Activated T-cell treated with anti-CD3 and anti-CD28 coated beads, Interleukin-2, amount 50 U/mL, for 24 hours (primary cell): ENCODE results near the gene TMEM150B.

ENCODE experiments used
- DNase-seq: peaks from one replicate; pipeline ENCODE4 v3.0.0-alpha.2; 2020
- H3K27ac Mint-ChIP-seq: 2 replicates; pipeline ENCODE4 v1.8.0; 2020; ENCODE audit warnings: mild to moderate bottlenecking, mixed read lengths
- H3K27me3 Mint-ChIP-seq: 2 replicates; pipeline ENCODE4 v1.8.0; 2020; ENCODE audit warnings: mixed read lengths
- H3K36me3 Mint-ChIP-seq: 2 replicates; pipeline ENCODE4 v1.8.0; 2020; ENCODE audit warnings: low read depth, mixed read lengths
- H3K4me1 Mint-ChIP-seq: 2 replicates; pipeline ENCODE4 v1.8.0; 2020; ENCODE audit warnings: low read depth, mixed read lengths
- H3K4me3 Mint-ChIP-seq: 2 replicates; pipeline ENCODE4 v1.8.0; 2020; ENCODE audit warnings: mild to moderate bottlenecking, moderate library complexity, mixed read lengths
- H3K9me3 Mint-ChIP-seq: 2 replicates; pipeline ENCODE4 v1.8.0; 2020; ENCODE audit warnings: mixed read lengths

TMEM150B gene

DNA sequence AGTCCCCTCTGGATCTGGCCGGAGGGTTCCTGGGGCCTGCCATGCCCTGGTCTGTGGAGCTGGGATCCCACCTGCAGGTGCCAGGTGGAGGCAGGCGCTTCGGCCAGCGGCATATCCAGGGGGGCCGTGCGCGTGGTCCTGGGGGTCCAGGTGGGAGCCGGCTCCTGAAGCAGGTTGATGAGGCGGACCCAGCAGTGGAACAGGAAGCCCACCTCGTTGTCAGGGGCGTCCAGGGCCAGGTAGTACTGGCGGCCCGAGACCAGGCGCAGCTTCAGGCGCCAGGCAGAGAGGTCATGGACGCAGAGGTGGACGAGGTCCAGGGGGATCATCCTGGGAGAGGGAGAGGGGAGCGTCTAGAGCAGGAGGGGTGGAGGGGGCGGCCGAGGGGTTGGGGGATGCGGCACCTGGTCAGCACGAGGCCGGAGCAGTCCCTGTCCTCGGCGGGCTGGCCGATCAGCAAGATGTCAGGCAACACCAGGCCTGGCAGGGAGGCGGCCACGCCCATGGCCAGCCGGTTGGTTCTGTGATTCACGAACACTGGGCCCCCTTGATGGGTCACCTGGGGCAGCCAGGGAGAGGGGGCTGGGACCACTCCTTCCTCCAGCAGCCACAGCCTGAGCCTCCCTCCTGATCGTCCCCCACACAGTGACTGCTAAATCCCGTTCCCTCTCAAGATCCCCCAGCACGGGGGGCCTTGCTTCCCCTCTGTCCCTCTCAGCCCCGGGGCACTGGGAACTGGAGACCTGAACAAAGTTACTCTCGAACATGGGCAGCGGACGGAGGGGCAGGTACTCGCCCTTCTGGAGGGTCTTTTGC lies 37.2 kb upstream of the TMEM150B start:
- H3K27me3 Mint-ChIP-seq, result peaks cover 7% of the 10 kb centered on the region
- no peak overlapping the region for H3K27ac Mint-ChIP-seq
- H3K4me3 Mint-ChIP-seq, result no peak overlapping the region
- H3K36me3 Mint-ChIP-seq, result no peaks in the 10 kb centered on the region
- no peaks in the 10 kb centered on the region for H3K9me3 Mint-ChIP-seq
- no peak for DNase-seq
- no peaks in the 10 kb centered on the region for H3K4me1 Mint-ChIP-seq

GRCh38 chr19:55360902-55361301 lies 35.8 kb upstream of the TMEM150B start:
- Mint-ChIP-seq H3K4me1 (no peaks in the 10 kb centered on the region), H3K9me3 (no peaks in the 10 kb centered on the region), H3K27me3 (peaks cover 16% of the 10 kb centered on the region), H3K36me3 (no peaks in the 10 kb centered on the region), H3K27ac (no peak overlapping the region), H3K4me3 (no peak overlapping the region)
- DNase-seq, result no peak

GRCh38 chr19:55358943-55359908 lies 34.1 kb upstream of the TMEM150B start:
- DNase-seq, result no peak
- H3K27ac Mint-ChIP-seq, result no peak overlapping the region
- no peak overlapping the region for H3K4me3 Mint-ChIP-seq
- peaks cover 26% of the 10 kb centered on the region for H3K27me3 Mint-ChIP-seq
- H3K4me1 Mint-ChIP-seq, result no peaks in the 10 kb centered on the region
- no peaks in the 10 kb centered on the region for H3K9me3 Mint-ChIP-seq
- H3K36me3 Mint-ChIP-seq, result no peaks in the 10 kb centered on the region

GRCh38 chr19:55358493-55358892 lies 33.4 kb upstream of the TMEM150B start:
- no peak overlapping the region for H3K4me3 Mint-ChIP-seq
- peaks cover 33% of the 10 kb centered on the region for H3K27me3 Mint-ChIP-seq
- H3K9me3 Mint-ChIP-seq, result no peaks in the 10 kb centered on the region
- peaks cover 4% of the 10 kb centered on the region for H3K4me1 Mint-ChIP-seq
- no peak for DNase-seq
- H3K36me3 Mint-ChIP-seq, result no peaks in the 10 kb centered on the region
- H3K27ac Mint-ChIP-seq, result no peak overlapping the region

DNA sequence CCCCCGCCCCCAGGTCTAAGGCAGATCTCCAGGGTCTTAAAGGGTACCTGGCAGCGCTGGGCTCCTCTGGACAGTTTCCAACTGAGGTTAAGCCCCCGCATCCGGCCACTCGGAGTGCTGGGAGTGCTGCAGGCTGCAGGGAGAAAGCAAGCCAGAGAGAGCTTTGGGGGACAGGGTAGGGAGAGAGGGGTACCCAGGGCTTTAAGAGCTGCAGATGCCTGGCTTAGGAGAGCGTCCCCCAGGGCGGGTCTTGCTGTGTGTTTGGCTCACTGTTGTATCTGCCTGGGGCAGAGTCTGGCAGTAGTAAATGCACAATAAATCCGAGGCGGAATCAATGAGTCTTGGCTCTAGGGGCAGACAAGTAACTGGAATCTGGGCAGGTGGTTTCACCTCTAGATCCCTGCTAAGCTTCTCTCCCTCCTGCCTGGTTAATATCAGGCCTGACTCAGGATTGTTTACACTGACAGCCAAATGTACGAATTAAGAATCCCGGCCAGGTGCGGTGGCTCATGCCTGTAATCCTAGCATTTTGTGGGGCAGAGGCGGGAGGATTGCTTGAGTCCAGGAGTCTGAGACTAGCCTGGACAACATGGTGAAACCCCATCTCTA lies 30.2 kb upstream of the TMEM150B start:
- DNase-seq, result no peak
- Mint-ChIP-seq H3K27ac (no peak overlapping the region), H3K9me3 (no peaks in the 10 kb centered on the region), H3K4me1 (peaks cover 14% of the 10 kb centered on the region), H3K4me3 (no peak overlapping the region), H3K36me3 (no peaks in the 10 kb centered on the region), H3K27me3 (peaks cover 64% of the 10 kb centered on the region)

DNA sequence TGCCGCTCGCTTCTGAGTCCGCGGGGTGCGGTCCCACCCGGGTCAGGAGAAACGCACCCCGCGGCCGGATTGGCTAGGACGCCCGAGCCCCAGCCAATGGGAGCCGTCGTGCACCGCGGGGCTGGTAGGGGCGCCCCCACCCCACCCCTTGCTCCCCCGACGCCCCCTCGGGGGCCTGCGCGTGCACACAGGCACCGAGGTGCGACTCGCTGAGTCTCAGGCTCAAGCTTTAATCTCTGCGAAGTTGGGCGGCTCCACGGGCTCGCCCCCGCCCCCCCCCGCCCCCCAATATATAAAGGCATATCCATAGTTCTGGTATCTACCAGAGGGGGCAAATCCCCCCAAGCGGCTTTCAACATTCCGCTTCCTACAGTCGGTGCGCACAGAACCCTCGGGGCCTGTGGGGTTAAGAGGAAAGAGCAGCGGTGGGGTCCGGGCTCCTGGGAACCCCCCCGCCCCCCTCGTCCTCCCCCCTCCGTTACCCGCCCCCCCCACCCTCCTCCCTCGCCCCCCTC lies 29.6 kb upstream of the TMEM150B start, which contains the start of gene COX6B2:
Gene COX6B2, minus strand, starts transcription at position 22 of the 515 bp plus-strand sequence. CDS start 198 bp downstream, outside the sequence.
- Mint-ChIP-seq H3K4me1 (peaks cover 14% of the 10 kb centered on the region), H3K4me3 (peak within 1 kb of the TSS; percentile 54), H3K36me3 (no peaks in the 10 kb centered on the region), H3K9me3 (no peaks in the 10 kb centered on the region), H3K27me3 (peaks cover 64% of the 10 kb centered on the region), H3K27ac (no peak within 1 kb of the TSS)
- no peak for DNase-seq

DNA sequence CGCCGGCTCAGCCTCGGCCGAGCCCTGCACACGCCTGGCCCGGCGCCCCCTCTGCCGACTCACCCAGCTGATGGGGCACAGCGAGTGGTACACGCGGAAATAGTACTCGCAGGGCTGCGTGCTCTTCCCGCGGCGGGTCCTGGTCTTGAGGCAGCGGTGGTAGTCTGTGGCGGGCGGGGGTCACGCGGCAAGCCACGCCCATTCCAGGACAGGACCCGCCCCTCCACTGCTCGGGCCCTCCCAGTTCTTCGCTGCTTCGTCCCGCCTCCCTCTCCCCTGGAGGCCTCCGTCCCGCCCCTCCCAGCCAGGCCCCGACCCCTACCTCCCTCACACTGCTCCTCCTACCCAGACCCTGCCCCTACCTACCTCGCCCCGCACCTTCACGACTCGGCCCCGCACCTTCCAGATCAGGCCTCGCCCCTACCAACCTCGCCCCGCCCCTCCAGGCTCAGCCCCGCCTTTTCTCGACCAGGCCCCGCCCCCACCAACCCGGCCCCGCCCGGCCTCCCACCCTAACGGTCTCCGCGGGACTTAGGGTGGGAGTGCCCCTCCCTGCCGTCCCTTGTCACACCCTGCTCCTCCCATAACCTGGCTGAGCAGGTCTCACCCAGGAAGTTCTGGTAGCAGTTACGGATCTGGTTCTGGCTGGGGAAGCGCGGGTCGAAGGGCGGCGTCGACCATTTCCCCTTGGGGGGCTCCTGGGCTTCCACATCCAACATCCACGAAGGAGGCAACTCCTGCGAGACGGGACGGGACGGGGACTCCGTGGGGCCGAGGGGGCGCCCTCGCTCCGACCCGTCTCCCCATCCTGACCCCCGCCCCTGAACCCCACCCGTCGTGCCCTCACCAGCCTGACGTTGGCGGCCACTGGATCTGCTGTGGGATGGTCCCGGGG lies 28.9 kb upstream of the TMEM150B start:
- H3K27ac Mint-ChIP-seq, result no peak overlapping the region
- peaks cover 64% of the 10 kb centered on the region for H3K27me3 Mint-ChIP-seq
- H3K9me3 Mint-ChIP-seq, result no peaks in the 10 kb centered on the region

DNA sequence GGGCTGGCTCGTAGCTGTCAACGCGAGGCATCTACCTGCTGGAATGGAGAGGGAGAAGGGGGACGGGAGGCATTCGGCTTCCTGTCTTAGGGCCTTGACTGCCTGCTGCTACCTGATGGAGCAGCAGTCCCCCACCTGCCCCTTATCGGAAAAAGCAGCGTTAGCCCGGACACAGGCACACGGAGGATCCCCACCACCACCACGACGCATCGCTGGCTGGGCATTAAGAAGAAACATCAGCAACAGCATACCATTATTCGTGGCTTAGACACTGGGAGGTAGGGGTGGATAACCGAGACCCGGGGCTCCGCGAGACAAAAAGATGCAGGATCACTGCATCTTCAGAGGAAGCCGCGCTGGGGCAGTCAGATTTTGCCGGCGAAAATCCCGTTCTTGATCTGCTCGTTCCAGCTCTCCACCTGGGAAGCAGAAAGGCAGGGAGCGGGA lies 28.2 kb upstream of the TMEM150B start:
- no peaks in the 10 kb centered on the region for H3K36me3 Mint-ChIP-seq
- no peak overlapping the region for H3K27ac Mint-ChIP-seq
- no peak for DNase-seq
- peak overlapping the region; percentile 54 for H3K4me3 Mint-ChIP-seq
- peaks cover 14% of the 10 kb centered on the region for H3K4me1 Mint-ChIP-seq
- H3K27me3 Mint-ChIP-seq, result peaks cover 64% of the 10 kb centered on the region
- H3K9me3 Mint-ChIP-seq, result no peaks in the 10 kb centered on the region

More for the DNA sequence above, 28.9 kb upstream of the TMEM150B start:
- H3K4me1 Mint-ChIP-seq, result peaks cover 14% of the 10 kb centered on the region
- H3K36me3 Mint-ChIP-seq, result no peaks in the 10 kb centered on the region
- peak; percentile 70 for DNase-seq
- peak overlapping the region; percentile 54 for H3K4me3 Mint-ChIP-seq

DNA sequence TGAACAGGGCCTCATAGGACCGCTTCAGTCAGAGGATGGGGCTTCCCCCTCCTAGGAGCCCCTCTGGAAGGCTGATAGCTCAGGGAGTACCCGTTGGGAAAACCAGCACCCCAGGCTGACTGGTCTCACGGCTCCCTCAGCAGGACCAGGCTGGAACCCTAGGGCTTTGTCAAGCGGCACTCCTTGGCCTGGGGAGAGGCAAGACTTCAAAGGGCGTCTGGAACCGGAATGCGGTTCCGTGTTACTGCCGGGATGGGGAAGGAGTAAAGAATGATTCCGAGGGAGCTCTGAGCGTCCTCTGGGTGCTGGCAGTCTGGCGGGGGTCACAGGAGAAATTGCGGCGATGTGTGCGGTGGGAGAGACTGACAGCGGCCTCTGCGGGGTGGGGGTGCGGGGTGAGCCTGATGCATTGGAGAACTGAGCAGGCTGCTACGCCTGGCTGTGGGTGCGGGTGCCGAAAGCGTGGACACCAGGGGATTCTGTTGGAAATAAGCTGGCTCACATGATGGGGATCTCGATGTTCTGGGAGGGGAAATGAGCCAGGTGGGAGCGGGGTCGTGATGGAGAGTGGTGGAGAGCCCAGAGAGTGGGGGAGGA lies 27.5 kb upstream of the TMEM150B start:
- H3K4me3 Mint-ChIP-seq, result peak overlapping the region; percentile 54
- no peak for DNase-seq
- no peak overlapping the region for H3K27ac Mint-ChIP-seq
- H3K36me3 Mint-ChIP-seq, result peaks cover 4% of the 10 kb centered on the region
- peaks cover 14% of the 10 kb centered on the region for H3K4me1 Mint-ChIP-seq
- peaks cover 64% of the 10 kb centered on the region for H3K27me3 Mint-ChIP-seq
- no peaks in the 10 kb centered on the region for H3K9me3 Mint-ChIP-seq

DNA sequence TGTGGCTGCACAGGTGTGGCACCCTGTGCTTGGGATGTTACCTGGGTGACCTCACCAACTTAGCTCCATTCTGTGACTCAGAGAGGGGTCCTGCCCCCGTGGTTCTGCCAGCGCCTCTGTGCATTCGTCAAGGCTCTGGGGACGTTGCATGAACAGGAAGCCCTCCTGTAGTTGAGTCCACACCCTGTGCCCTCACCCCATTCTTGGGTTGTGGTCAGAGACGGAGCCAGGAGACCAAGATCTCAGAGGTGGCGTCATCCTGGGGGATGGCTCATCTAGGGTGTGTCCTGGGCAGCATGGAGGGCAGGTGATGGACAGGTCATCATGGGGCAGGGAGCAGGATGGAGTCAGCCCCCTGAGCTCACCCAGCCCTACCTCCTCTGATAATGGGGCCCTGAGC lies 26.9 kb upstream of the TMEM150B start:
- no peak overlapping the region for H3K27ac Mint-ChIP-seq
- H3K4me3 Mint-ChIP-seq, result no peak overlapping the region
- peaks cover 14% of the 10 kb centered on the region for H3K4me1 Mint-ChIP-seq
- H3K36me3 Mint-ChIP-seq, result peaks cover 4% of the 10 kb centered on the region
- DNase-seq, result no peak
- no peaks in the 10 kb centered on the region for H3K9me3 Mint-ChIP-seq
- H3K27me3 Mint-ChIP-seq, result peaks cover 59% of the 10 kb centered on the region

DNA sequence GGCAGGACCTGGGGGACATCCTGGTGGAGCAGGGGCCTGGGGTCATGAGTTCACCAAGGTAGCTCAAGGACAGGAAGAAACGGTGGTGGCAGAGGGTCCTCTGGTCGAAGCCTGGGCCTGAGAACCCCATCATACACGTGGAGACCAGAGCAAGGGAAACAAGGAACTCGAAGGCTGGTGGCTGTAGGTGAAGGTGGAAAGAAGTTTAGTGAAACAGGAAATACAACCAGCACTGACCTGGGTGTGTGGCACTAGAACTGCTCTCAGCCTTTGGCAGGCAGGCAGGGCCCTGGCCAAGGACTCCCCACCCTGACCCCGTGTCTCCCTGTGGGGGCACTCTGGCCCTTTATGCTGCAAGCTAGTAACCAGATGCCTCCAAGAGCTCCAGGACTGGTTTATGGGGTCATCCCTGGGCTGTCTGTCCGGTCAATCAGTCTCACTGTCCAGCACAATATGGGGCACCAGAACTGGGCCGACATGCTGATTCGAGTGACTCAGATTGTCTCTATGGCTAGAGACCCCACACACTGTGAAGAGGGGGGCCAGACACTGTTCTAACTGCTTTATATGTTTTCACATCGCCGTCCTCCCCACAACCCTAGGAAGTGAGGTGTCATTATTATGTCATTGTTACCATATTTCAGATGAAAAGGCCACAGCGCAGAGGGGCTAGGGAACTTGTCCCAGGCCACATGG lies 25.6 kb upstream of the TMEM150B start:
- Mint-ChIP-seq H3K4me1 (peaks cover 14% of the 10 kb centered on the region), H3K27me3 (peaks cover 47% of the 10 kb centered on the region), H3K27ac (no peak overlapping the region), H3K9me3 (no peaks in the 10 kb centered on the region), H3K4me3 (no peak overlapping the region), H3K36me3 (peaks cover 4% of the 10 kb centered on the region)
- no peak for DNase-seq

GRCh38 chr19:55348317-55349034 lies 23.3 kb upstream of the TMEM150B start:
- Mint-ChIP-seq H3K27ac (no peak overlapping the region), H3K4me3 (no peak overlapping the region), H3K27me3 (peaks cover 32% of the 10 kb centered on the region)

More at GRCh38 chr19:55348317-55349034, 23.3 kb upstream of the TMEM150B start:
- Mint-ChIP-seq H3K4me1 (peaks cover 10% of the 10 kb centered on the region), H3K36me3 (peaks cover 22% of the 10 kb centered on the region), H3K9me3 (no peaks in the 10 kb centered on the region)
- no peak for DNase-seq
